Breast epithelium (tissue), 3 donors: ENCODE results near the gene CFAP20DC.

Experiments
- CTCF ChIP-seq, 3 donors: fragments of 450-650 bp; IDR thresholded peaks; one replicate each; pipeline ENCODE4 v1.5.1; 2016 to 2017; ENCODE audit warnings: antibody characterized with exemption in 3 of 3, mild to moderate bottlenecking in 3 of 3, moderate library complexity in 3 of 3
- POLR2A ChIP-seq: fragments of 450-650 bp; IDR thresholded peaks from one replicate; pipeline ENCODE4 v1.6.1; 2016; ENCODE audit warnings: antibody characterized with exemption, mild to moderate bottlenecking, moderate library complexity
- POLR2AphosphoS5 ChIP-seq, 3 donors: sonication (generic); formaldehyde crosslinking; IDR thresholded peaks; one replicate each; pipeline ENCODE4 v1.6.1; 2017; ENCODE audit warnings: antibody characterized with exemption in 3 of 3

- no peak for TF ChIP-seq CTCF (IDR thresholded peaks at IDR 0.05)
- TF ChIP-seq POLR2A = no peak
- no peak for TF ChIP-seq POLR2AphosphoS5 (IDR thresholded peaks at IDR 0.05)
Measured at GRCh38 chr3:59016930-59017616, 32.8 kb downstream of the CFAP20DC start.
